ENCODE measurements around the gene THEMIS2. TPM values are rescaled to one million over a fixed set of nuclear protein-coding genes. Genes with fewer than 3 reads are reported as not detected.
A peak's percentile ranks its signal among the peaks of the same experiment; 100 is the strongest.
"Not testable (repeated sequence)": the region's sequence is repeated elsewhere in the genome, so short reads cannot be mapped to it uniquely, and the experiment has no call there.

The THEMIS2 gene
- 21.9 TPM for total RNA-seq

DNA sequence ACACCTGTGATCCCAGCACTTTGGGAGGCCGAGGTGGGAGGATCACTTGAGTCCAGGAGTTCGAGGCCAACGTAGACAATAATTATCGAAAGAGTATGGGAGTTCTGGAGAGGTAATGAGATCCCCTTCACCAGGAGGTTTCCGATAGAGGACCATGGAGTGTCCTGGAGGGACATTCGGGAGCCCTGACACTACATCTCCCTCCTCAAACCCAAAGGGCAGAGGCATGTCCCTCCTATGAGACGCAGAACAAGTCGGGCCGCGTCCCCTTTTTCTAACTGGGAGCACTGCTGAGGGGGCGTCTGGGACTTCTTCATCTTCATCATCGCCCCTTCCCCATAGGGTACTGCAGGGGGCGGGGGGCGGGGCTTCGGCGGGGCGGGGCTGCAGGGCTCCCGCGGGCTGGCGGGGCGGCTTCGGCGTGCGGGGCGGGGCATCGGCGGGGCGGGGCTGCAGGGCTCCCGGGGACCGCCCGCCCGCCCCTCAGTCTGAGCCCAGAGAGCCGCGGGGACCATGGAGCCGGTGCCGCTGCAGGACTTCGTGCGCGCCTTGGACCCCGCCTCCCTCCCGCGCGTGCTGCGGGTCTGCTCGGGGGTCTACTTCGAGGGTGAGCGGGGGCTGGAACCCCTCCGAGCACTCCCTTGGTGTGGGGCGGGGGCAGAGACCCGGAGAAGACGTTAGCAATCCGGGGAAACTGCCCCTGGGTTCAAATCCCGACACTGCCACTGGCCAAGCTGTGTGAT, at the start of gene THEMIS2:
THEMIS2 (plus strand) TSS at position 486 of the 743 bp plus-strand sequence; CDS start at position 514, 28 bp downstream.
- Histone ChIP-seq H3K4me1 (peaks cover 30% of the 10 kb centered on the region), H3K27me3 (no peaks in the 10 kb centered on the region), H3K4me3 (peak within 1 kb of the TSS; percentile 68 to 84), H3K36me3 (no peaks in the 10 kb centered on the region), H3K27ac (peak within 1 kb of the TSS; percentile 79), H3K9me3 (no peaks in the 10 kb centered on the region)
- no peak for DNase-seq (ENCODE audit: extremely low spot score in 2 of 2)
- TF ChIP-seq, protein P1, sequence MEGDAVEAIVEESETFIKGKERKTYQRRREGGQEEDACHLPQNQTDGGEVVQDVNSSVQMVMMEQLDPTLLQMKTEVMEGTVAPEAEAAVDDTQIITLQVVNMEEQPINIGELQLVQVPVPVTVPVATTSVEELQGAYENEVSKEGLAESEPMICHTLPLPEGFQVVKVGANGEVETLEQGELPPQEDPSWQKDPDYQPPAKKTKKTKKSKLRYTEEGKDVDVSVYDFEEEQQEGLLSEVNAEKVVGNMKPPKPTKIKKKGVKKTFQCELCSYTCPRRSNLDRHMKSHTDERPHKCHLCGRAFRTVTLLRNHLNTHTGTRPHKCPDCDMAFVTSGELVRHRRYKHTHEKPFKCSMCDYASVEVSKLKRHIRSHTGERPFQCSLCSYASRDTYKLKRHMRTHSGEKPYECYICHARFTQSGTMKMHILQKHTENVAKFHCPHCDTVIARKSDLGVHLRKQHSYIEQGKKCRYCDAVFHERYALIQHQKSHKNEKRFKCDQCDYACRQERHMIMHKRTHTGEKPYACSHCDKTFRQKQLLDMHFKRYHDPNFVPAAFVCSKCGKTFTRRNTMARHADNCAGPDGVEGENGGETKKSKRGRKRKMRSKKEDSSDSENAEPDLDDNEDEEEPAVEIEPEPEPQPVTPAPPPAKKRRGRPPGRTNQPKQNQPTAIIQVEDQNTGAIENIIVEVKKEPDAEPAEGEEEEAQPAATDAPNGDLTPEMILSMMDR (IDR thresholded peaks at IDR 0.05), result no peak
- TF ChIP-seq POLR2A (IDR thresholded peaks at IDR 0.05), result peak in 1 of 2 donors; percentile 63
- peak in 1 of 2 donors; percentile 89 for TF ChIP-seq POLR2AphosphoS5 (IDR thresholded peaks at IDR 0.05; ENCODE audit: insufficient read depth in 1 of 2, low read depth in 1 of 2)
- intact Hi-C loops (cut with DNase I), result no loop called here

DNA sequence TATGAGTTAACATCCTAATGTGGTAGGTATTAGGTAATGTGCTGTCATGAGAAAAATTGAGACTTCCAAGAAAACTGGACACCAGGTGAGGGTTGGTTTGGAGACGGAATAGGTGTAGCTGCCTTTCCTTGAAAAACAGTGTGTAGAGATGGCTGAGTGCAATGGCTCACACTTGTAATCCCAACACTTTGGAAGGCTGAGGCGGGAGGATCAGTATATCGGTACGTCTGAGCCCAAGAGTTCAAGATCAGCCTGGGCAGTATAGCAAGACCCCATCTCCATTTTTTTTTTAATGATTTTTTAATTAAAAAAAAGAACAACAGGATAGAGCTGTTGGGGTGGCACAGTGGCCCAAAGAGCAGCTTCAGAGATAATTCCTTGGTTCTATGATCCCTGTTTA, 48.6 kb upstream of the THEMIS2 start:
- H3K9me3 ChIP-seq, result no peaks in the 10 kb centered on the region
- H3K36me3 ChIP-seq, result peaks cover 0 to 37% of the 10 kb centered on the region in 2 donors
- no peaks in the 10 kb centered on the region for H3K27me3 ChIP-seq
- H3K27ac ChIP-seq, result no peak overlapping the region
- H3K4me1 ChIP-seq, result no peaks in the 10 kb centered on the region
- H3K4me3 ChIP-seq, result no peak overlapping the region
- no peak for TF ChIP-seq POLR2A (IDR thresholded peaks at IDR 0.05)
- TF ChIP-seq, protein P1 (IDR thresholded peaks at IDR 0.05), result no peak
- TF ChIP-seq POLR2AphosphoS5 (IDR thresholded peaks at IDR 0.05; ENCODE audit: insufficient read depth in 1 of 2, low read depth in 1 of 2), result no peak
- no peak for DNase-seq (ENCODE audit: extremely low spot score in 2 of 2)
- intact Hi-C loops (cut with DNase I), result no loop called here

DNA sequence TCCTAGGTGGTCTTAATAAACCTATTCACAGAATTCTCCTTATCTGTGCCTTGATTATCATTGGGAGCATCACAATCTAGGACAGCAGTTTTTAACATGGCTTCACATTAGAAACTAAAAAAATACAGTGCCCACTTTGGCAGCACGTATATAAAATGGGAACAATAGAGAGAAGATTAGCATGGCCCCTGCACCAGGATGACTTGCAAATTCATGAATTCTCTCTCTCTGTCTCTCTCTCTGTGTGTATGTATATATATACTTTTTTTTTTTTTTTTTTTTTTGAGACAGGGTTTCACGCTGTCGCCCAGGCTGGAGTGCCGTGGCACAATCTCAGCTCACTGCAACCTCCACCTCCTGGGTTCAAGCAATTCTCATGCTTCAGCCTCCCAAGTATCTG, 47.9 kb upstream of the THEMIS2 start:
- intact Hi-C loops (cut with DNase I), result no loop called here
- Histone ChIP-seq H3K27ac (no peak overlapping the region), H3K4me3 (no peak overlapping the region), H3K36me3 (peaks cover 0 to 31% of the 10 kb centered on the region in 2 donors), H3K4me1 (no peaks in the 10 kb centered on the region), H3K9me3 (no peaks in the 10 kb centered on the region), H3K27me3 (no peaks in the 10 kb centered on the region)
- DNase-seq (ENCODE audit: extremely low spot score in 2 of 2), result no peak
- no peak for TF ChIP-seq POLR2AphosphoS5 (IDR thresholded peaks at IDR 0.05; ENCODE audit: insufficient read depth in 1 of 2, low read depth in 1 of 2)

DNA sequence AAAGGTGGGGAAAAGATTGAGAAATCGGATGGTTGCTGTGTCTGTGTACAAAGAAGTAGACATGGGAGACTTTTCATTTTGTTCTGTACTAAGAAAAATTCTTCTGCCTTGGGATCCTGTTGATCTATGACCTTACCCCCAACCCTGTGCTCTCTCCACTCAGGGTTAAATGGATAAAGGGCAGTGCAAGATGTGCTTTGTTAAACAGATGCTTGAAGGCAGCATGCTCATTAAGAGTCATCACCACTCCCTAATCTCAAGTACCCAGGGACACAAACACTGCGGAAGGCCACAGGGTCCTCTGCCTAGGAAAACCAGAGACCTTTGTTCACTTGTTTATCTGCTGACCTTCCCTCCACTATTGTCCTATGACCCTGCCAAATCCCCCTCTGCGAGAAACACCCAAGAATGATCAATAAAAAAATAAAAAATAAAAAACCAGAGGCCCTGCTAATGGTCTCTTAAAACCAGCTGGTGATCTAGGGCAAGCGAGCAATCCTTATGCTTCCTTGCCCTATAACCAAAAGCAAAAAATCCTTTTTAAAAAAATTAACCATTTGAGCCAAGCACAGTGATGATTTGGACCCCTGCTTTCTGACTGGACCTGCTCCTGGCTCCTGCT, 42.9 kb upstream of the THEMIS2 start:
- H3K9me3 ChIP-seq; H3K27ac ChIP-seq; intact Hi-C loops (cut with DNase I); DNase-seq (ENCODE audit: extremely low spot score in 2 of 2); H3K27me3 ChIP-seq; H3K4me3 ChIP-seq: not testable (repeated sequence)
- peaks cover 35% of the 10 kb centered on the region for H3K4me1 ChIP-seq
- H3K36me3 ChIP-seq, result peaks cover 0 to 17% of the 10 kb centered on the region in 2 donors

DNA sequence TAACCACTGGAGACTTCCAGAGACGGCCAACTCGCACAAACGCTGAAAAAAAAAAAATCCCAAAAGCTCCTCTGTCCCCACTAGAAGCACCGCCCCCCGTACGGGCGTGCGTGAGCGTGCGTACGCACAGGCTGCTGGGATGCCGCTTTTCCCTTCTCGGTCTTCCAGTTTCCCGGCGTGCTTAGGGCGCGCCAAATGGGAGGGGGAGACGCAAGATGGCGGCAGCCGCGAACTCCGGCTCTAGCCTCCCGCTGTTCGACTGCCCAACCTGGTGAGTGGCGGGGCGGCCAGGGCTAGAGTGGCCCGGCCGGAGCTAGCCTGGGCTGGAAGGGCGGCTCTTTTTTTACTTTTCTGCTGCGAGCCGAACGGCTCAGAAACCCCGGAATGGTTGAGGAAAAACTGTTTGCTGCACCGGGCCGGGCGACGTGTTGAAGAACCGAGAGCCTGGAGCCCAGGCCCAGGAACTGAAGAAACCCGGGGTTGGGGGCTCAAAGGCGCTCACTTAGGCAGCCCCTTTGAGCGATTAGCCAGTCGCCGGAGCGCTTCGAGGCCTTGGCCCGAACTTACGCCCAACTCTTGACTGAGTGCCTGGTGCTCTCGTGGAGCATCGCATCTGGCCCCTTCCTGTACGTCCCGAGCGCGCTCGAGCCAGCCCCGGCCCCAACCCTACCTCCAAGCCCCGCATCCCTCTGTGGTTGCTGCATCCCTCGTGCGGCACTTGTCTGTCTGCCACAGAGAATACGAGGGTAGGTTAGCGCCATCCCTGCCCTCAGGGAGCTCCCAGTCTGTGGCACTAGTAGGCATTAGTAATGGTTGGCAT, 41.5 kb upstream of the THEMIS2 start, which contains the start of gene PPP1R8:
PPP1R8 (plus strand) TSS at position 162 of the 820 bp plus-strand sequence; CDS start at position 216, 54 bp downstream.
- peaks cover 35% of the 10 kb centered on the region for H3K4me1 ChIP-seq
- H3K36me3 ChIP-seq, result peaks cover 0 to 10% of the 10 kb centered on the region in 2 donors
- H3K27ac ChIP-seq, result peak within 1 kb of the TSS; percentile 85
- no peaks in the 10 kb centered on the region for H3K9me3 ChIP-seq
- TF ChIP-seq POLR2A (IDR thresholded peaks at IDR 0.05) (peak in 1 of 2 donors; percentile 49), POLR2AphosphoS5 (IDR thresholded peaks at IDR 0.05; ENCODE audit: insufficient read depth in 1 of 2, low read depth in 1 of 2) (peak; percentile 97 to 100)
- TF ChIP-seq, protein P1 (IDR thresholded peaks at IDR 0.05), result no peak
- no peaks in the 10 kb centered on the region for H3K27me3 ChIP-seq
- H3K4me3 ChIP-seq, result peak within 1 kb of the TSS; percentile 81 to 92
- peak in 1 of 2 donors; percentile 89 for DNase-seq (ENCODE audit: extremely low spot score in 2 of 2)
- intact Hi-C loops (cut with DNase I), result loop anchor here (5.0 kb wide), 1 partner anchor 159 kb away; the partner anchor contains the start of gene IFI6

Measured in vagina (tissue), 2 donors.